Measurements from ENCODE around the gene TBKBP1.

Gene TBKBP1, protein sequence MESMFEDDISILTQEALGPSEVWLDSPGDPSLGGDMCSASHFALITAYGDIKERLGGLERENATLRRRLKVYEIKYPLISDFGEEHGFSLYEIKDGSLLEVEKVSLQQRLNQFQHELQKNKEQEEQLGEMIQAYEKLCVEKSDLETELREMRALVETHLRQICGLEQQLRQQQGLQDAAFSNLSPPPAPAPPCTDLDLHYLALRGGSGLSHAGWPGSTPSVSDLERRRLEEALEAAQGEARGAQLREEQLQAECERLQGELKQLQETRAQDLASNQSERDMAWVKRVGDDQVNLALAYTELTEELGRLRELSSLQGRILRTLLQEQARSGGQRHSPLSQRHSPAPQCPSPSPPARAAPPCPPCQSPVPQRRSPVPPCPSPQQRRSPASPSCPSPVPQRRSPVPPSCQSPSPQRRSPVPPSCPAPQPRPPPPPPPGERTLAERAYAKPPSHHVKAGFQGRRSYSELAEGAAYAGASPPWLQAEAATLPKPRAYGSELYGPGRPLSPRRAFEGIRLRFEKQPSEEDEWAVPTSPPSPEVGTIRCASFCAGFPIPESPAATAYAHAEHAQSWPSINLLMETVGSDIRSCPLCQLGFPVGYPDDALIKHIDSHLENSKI

DNA sequence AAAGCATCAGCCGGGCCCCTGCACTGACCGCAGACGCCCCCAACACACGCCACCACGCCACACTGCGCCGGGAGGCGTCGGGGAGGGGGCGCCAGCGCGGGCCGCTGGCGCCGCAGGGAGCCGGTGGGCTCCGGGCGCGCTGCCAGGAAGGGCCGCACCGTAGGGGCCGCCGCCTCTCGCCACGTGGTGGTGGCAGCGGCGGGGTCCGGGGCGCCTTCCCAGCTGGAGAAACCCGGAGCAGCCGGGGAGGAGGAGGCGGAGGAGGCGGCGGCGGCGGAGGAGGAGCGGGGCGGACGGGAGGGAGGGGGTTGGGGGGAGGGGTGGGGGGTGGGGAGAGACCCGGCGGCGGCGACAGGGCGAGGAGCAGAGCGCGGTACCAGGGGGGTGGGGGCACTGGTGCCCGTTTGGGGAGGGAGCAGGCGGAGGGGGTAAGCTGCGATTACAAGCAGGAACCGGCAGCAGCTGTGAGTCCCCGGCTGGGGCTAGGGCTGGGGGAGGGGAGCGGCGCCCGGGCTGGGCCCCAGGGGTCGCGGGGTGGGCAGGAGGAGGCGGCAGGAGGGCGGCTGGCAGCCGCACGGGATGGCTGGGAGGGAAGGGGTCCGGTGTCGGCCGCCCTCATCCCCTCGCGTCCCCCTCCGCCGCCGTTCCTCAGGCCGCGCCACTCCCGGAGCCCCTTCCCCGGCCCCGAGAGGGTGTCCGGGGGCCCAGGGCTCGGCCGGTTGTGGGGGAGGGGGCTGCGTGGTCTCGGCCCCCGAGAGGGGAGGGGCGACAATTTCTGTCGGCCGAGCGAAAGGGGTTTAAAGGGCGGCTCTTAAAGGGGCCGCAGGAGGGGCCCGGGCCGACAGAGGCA, at the start of gene TBKBP1:
Gene TBKBP1, plus strand, starts transcription at position 431 of the 850 bp plus-strand sequence. CDS start 1,952 bp downstream, outside the sequence.
- peak in 1 of 2 donors; percentile 33 for DNase-seq

- DNase-seq = no peak
Measured at GRCh38 chr17:47644324-47644723, 49.6 kb upstream of the TBKBP1 start.

GRCh38 chr17:47649153-47649971, 44.6 kb upstream of the TBKBP1 start, which contains the start of gene KPNB1:
Gene KPNB1, plus strand, starts transcription at chr17:47649919. Its CDS starts 326 bp downstream, at chr17:47650245.
- peak; percentile 98 to 100 for DNase-seq

- no peak for DNase-seq
Measured at GRCh38 chr17:47649972-47650524, 43.9 kb upstream of the TBKBP1 start.

DNA sequence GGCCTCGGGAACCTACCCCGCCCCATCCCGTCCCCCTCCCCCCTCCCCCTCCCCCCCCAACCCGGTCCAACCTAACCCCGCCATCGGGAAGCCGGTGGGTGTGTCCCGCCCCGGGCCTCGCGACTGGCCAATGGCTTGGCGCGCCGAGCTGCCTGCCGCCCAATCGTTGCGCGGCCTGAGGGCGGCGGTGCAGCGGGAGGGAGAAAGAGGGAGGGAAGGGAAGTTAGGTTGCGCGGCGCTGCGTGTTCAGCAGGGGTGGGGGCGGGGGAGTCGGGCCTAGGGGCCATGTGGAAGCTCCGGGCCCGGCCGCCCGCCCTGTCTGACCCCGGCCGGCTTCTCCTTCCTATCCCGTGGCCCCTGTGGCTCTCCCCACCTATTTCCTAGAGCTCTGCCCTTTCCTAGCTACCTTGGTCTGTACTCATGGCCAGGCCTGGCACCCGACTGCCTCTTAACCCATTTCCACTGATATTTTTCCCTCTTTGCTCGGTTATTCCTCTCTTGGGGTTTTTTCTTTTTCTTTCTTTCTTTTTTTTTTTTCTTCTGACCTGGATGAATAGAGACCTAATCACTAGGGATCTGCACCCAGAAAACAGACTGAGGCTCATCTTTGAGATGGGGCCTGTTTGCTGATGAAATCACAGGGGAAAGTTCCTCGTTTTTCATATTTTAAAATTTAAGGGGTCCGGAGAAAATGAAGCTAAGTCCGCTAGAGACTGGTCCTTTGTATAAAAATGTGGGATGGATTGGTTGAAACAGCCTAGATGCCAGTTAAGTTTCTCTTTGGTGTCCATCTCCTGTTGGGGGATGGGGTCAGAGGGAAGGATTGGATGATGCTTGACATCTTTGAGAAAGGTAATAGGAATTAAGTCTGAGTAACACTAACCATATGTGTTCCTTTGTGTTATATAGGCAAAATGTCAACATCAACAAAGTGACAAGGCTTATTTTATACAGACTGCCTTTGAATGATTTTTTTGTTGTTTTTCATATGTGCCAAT, 43.1 kb upstream of the TBKBP1 start:
- DNase-seq = peak; percentile 92 to 94

- no peak for DNase-seq
Measured at GRCh38 chr17:47651704-47652103, 42.3 kb upstream of the TBKBP1 start.

- no peak for DNase-seq
Measured at GRCh38 chr17:47652570-47652969, 41.4 kb upstream of the TBKBP1 start.

DNA sequence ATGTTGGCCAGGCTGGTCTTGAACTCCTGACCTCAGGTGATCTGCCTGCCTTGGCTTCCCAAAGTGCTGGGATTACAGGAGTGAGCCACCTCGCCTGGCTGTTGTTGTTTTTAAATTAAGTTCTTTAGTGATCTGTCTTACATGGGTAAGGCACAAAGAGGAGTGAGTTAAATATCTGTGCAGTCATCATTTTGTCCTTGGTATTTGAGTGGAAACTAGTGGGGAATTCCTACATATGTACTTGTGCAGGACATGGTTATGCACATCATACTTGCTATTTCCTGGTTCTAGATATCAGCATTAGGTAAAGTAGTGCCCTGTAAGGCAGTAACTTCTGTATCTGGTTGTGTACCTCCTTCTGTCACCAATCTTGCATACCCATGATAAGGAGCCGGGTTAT, 40.5 kb upstream of the TBKBP1 start:
- DNase-seq = no peak

DNA sequence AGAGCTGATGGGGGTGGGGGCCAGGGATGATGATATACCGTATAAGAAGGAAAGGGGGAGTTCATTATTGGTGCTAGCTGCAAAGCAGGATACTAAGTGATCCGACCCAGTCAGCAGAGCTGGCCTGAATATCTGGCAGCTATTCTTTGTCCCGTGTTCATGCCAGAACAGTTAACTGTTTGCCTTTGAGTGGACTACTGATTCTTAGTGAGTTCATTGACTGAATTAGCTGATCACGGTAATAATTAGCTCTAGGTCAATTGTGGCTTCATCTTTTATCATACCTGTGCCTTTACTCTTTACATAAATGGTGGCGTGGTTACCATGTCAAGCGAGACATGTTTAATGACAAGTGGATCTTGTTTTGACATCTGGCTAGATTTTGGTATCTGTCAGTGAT, 39.0 kb upstream of the TBKBP1 start:
- no peak for DNase-seq

- DNase-seq = no peak
Measured at GRCh38 chr17:47660064-47660492, 33.9 kb upstream of the TBKBP1 start.

- DNase-seq = peak; percentile 7 to 36
Measured at GRCh38 chr17:47663912-47664623, 29.9 kb upstream of the TBKBP1 start.

GRCh38 chr17:47664624-47664941, 29.4 kb upstream of the TBKBP1 start:
- DNase-seq = no peak

- no peak for DNase-seq
Measured at GRCh38 chr17:47665655-47666054, 28.3 kb upstream of the TBKBP1 start.

DNA sequence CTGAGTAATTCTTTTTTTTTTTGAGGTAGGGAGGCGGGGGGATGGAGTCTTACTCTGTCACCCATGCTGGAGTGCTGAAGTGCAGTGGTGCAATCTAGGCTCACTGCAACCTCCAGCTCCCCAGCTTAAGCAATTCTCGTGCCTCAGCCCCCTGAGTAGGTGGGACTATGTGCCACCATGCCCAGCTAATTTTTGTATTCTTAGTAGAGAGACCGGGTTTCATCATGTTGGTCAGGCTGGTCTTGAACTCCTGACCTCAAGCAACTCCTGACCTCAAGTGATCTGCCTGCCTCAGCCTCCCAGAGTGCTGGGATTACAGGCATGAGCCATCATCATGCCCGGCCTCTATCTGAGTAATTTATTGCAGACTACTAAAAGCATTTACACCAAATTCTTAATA, 24.9 kb upstream of the TBKBP1 start:
- DNase-seq = no peak

- DNase-seq = no peak
Measured at GRCh38 chr17:47670064-47670463, 23.9 kb upstream of the TBKBP1 start.

DNA sequence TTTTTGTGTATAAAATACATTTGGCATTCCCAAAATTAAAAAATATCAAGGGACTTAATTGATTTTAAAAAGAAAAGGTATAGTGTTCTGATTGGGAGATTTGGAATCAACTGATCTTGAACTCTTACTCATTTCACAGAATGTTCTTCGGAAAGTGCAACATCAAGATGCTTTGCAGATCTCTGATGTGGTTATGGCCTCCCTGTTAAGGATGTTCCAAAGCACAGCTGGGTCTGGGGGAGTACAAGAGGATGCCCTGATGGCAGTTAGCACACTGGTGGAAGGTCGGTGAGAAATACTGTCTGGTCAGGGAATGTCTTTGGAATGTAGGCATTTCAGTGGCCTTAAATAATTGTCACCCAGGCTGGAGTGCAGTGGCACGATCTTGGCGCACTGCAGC, 19.5 kb upstream of the TBKBP1 start:
- DNase-seq = no peak

DNA sequence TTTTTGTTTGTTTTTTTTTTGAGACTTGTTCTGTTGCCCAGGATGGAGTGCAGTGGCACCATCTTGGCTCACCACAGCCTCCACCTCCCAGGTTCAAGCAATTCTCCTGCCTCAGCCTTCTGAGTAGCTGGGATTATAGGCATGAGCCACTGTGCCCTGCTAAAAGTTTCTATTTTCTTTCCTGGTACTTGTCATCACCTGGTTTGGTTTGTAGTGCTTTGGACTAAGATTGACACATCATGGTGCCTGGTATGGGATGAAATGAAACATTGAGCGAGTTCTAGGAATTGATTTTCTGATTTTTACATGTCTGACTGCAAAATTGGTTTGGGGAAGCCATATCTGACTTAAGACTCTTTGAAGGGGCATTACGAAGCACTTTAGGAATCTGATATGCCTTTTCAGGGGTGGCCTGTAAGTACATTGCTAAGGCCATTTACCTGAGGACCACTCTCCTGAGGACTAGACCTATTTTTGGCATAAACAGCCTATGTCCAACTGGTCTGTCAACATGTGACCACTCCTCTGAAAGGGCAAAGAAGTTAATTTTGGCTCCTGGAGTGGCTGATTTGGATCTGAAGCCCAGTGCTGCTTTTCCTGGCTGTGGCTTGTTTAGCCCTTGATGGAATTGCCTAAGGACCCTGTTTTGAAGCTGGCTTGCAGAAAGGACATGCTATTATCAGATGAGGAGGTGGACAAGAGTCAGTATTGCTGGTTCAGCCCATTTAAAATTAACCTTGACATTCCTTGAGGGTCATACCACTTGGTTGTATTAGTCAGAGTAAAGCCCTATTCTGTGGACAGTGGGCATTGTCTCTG, 18.4 kb upstream of the TBKBP1 start:
- DNase-seq = no peak

GRCh38 chr17:47676199-47676472, 17.8 kb upstream of the TBKBP1 start:
- no peak for DNase-seq

DNA sequence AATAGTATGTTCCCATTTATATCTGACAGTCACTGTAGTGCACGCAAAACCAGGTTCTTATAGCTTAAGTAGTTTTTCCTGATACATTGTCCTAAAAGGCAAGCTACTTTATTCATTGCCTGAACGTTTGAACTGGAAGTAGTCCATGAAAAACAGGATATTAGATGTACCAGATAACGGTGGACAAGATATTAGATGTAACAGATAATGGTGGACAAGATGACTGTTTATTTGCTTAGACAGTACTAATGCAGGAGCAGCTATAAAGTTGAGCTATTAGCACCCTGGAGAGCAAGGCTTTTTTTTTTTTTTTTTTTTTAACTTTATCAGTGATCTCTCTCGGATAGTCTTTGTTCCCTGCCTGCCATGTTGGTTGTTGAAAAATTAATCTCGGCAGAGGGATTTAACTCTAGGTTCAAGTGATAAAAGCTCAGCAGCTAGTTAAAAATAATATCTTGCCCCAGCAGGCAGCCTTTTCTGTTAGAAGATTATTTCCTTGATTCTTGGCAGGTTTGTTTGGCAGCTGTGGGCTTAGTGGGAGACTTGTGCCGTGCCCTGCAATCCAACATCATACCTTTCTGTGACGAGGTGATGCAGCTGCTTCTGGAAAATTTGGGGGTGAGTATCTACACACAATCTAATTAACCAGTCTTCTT, 17.3 kb upstream of the TBKBP1 start:
- DNase-seq = no peak

Data from hippocampal formation (tissue), 2 donors.